ENCODE measurements around the gene SGTB. TPM values are rescaled to one million over a fixed set of nuclear protein-coding genes. Genes with fewer than 3 reads are reported as not detected.

SGTB gene
- total RNA-seq, 1 donor from 2014 or later: 15.0 TPM

DNA sequence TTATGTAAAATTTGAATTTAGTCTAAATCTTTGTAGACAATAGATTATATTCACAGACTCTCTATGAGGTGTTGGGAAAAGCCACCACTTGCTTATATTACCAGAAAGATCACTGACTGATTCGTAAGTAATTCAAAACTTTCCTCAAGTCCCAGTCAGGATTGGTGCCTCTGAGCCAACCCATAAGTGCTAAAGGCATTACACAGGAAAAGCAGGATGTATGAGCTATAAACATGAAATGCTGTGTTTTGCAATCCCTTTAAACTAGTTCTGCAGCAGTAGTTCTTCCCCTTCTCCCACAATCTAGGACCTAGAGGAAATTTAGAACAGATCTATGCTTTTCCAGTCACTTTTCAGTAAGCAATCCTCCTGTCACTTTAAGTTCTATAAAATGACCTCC, 49.1 kb downstream of the SGTB start:
- Mint-ChIP-seq H3K27ac (ENCODE audit: unreplicated experiment) (no peak overlapping the region), H3K4me1 (no peaks in the 10 kb centered on the region), H3K27me3 (ENCODE audit: low read depth) (no peaks in the 10 kb centered on the region), H3K9me3 (no peaks in the 10 kb centered on the region), H3K4me3 (no peak overlapping the region), H3K36me3 (ENCODE audit: low read depth) (peaks cover 19% of the 10 kb centered on the region)
- DNase-seq (ENCODE audit: low read depth, low spot score): no peak
- TF ChIP-seq, protein P1, sequence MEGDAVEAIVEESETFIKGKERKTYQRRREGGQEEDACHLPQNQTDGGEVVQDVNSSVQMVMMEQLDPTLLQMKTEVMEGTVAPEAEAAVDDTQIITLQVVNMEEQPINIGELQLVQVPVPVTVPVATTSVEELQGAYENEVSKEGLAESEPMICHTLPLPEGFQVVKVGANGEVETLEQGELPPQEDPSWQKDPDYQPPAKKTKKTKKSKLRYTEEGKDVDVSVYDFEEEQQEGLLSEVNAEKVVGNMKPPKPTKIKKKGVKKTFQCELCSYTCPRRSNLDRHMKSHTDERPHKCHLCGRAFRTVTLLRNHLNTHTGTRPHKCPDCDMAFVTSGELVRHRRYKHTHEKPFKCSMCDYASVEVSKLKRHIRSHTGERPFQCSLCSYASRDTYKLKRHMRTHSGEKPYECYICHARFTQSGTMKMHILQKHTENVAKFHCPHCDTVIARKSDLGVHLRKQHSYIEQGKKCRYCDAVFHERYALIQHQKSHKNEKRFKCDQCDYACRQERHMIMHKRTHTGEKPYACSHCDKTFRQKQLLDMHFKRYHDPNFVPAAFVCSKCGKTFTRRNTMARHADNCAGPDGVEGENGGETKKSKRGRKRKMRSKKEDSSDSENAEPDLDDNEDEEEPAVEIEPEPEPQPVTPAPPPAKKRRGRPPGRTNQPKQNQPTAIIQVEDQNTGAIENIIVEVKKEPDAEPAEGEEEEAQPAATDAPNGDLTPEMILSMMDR (conservative IDR thresholded peaks at IDR 0.05): no peak

- no peak overlapping the region for H3K4me3 Mint-ChIP-seq
Observed at GRCh38 chr5:65668696-65669095, 53.2 kb downstream of the SGTB start.

GRCh38 chr5:65663804-65664521, 57.9 kb downstream of the SGTB start:
- H3K4me1 Mint-ChIP-seq: no peaks in the 10 kb centered on the region
- H3K27me3 Mint-ChIP-seq (ENCODE audit: low read depth): no peaks in the 10 kb centered on the region
- DNase-seq (ENCODE audit: low read depth, low spot score): no peak
- TF ChIP-seq, protein P1 (conservative IDR thresholded peaks at IDR 0.05): peak; percentile 58
- H3K9me3 Mint-ChIP-seq: no peaks in the 10 kb centered on the region
- H3K4me3 Mint-ChIP-seq: no peak overlapping the region
- H3K36me3 Mint-ChIP-seq (ENCODE audit: low read depth): no peaks in the 10 kb centered on the region
- H3K27ac Mint-ChIP-seq (ENCODE audit: unreplicated experiment): no peak overlapping the region

More at GRCh38 chr5:65668696-65669095, 53.2 kb downstream of the SGTB start:
- H3K4me1 Mint-ChIP-seq: no peaks in the 10 kb centered on the region
- no peak overlapping the region for H3K27ac Mint-ChIP-seq (ENCODE audit: unreplicated experiment)
- H3K36me3 Mint-ChIP-seq (ENCODE audit: low read depth): no peaks in the 10 kb centered on the region
- TF ChIP-seq, protein P1 (conservative IDR thresholded peaks at IDR 0.05): no peak
- H3K9me3 Mint-ChIP-seq: no peaks in the 10 kb centered on the region
- DNase-seq (ENCODE audit: low read depth, low spot score): no peak
- no peaks in the 10 kb centered on the region for H3K27me3 Mint-ChIP-seq (ENCODE audit: low read depth)

GRCh38 chr5:65654713-65655112, 67.2 kb downstream of the SGTB start:
- no peaks in the 10 kb centered on the region for H3K4me1 Mint-ChIP-seq
- no peak overlapping the region for H3K27ac Mint-ChIP-seq (ENCODE audit: unreplicated experiment)
- DNase-seq (ENCODE audit: low read depth, low spot score): no peak
- no peak overlapping the region for H3K4me3 Mint-ChIP-seq
- H3K36me3 Mint-ChIP-seq (ENCODE audit: low read depth): peaks cover 2% of the 10 kb centered on the region
- H3K27me3 Mint-ChIP-seq (ENCODE audit: low read depth): no peaks in the 10 kb centered on the region
- H3K9me3 Mint-ChIP-seq: no peaks in the 10 kb centered on the region
- TF ChIP-seq, protein P1 (conservative IDR thresholded peaks at IDR 0.05): no peak

DNA sequence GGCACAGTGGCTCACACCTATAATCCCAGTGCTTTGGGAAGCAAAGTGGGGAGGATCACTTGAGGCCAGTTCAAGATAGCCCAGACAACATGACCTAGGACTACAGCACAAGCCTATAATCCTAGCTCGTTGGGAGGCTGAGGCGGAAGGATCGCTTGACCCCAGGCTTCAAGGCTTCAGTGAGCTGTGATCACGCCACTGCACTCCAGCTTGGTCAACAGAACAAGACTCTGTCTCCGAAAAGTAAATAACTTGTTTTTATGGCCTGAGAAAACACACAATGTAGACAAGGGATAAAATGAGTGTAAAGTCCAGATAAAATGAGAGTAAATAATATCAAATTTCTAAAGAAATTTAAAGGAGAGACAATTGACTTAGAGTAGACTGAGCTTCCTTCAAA, 70.8 kb downstream of the SGTB start:
- Mint-ChIP-seq H3K4me3 (no peak overlapping the region), H3K36me3 (ENCODE audit: low read depth) (peaks cover 2% of the 10 kb centered on the region), H3K4me1 (no peaks in the 10 kb centered on the region), H3K27me3 (ENCODE audit: low read depth) (no peaks in the 10 kb centered on the region), H3K27ac (ENCODE audit: unreplicated experiment) (no peak overlapping the region), H3K9me3 (no peaks in the 10 kb centered on the region)
- TF ChIP-seq, protein P1 (conservative IDR thresholded peaks at IDR 0.05): no peak
- no peak for DNase-seq (ENCODE audit: low read depth, low spot score)

Data from neural crest cell (in vitro differentiated cells).